Kidney epithelial cell (primary cell): Measurements from ENCODE around the gene TBC1D22A. TPM values are rescaled to one million over a fixed set of nuclear protein-coding genes. Genes with fewer than 3 reads are reported as not detected.

Source experiments
- DNase-seq: peaks from one replicate; pipeline ENCODE4 v3.0.0-alpha.2; 2010; ENCODE audit warnings: low read depth
- H3K27me3 ChIP-seq: 2 replicates; pipeline ENCODE4 v1.6.0; 2011; ENCODE audit warnings: low read length; ENCODE audit not compliant: control insufficient read depth, insufficient read depth
- H3K36me3 ChIP-seq: 2 replicates; pipeline ENCODE4 v1.5.1; 2011; ENCODE audit warnings: low read length; ENCODE audit not compliant: control insufficient read depth, insufficient read depth
- H3K4me3 ChIP-seq: 2 replicates; pipeline ENCODE4 v1.5.1; 2011; ENCODE audit warnings: low read depth, mild to moderate bottlenecking, control low read depth, low read length
- CTCF ChIP-seq: IDR thresholded peaks from 2 replicates; pipeline ENCODE4 v1.5.1; 2011; ENCODE audit warnings: mild to moderate bottlenecking, moderate library complexity, low read length, control low read depth, inconsistent platforms; ENCODE audit not compliant: insufficient read depth, poor library complexity, severe bottlenecking
- total RNA-seq: library from RNA; depleted of rRNA; stranded (reverse); fragments of >200 nt; gene quantifications from 2 replicates; pipeline ENCODE4 v1.2.3, GENCODE V29; 2015

The TBC1D22A gene
- total RNA-seq, 1 donor from 2014 or later: 25.7 TPM

GRCh38 chr22:46936378-46936903 lies 174.0 kb downstream of the TBC1D22A start:
- Histone ChIP-seq H3K27me3 (no peaks in the 10 kb centered on the region), H3K4me3 (no peak overlapping the region), H3K36me3 (no peaks in the 10 kb centered on the region)
- no peak for TF ChIP-seq CTCF
- peak; percentile 42 for DNase-seq

- DNase-seq: no peak
- no peak for TF ChIP-seq CTCF
These were observed 174.7 kb downstream of the TBC1D22A start for GRCh38 chr22:46937185-46937584.

GRCh38 chr22:46937939-46938338 lies 175.5 kb downstream of the TBC1D22A start:
- Histone ChIP-seq H3K4me3 (no peak overlapping the region), H3K36me3 (no peaks in the 10 kb centered on the region), H3K27me3 (no peaks in the 10 kb centered on the region)
- no peak for DNase-seq
- no peak for TF ChIP-seq CTCF

More at GRCh38 chr22:46937185-46937584, 174.7 kb downstream of the TBC1D22A start:
- Histone ChIP-seq H3K36me3 (no peaks in the 10 kb centered on the region), H3K27me3 (no peaks in the 10 kb centered on the region), H3K4me3 (no peak overlapping the region)

GRCh38 chr22:46941968-46942798 lies 179.7 kb downstream of the TBC1D22A start:
- Histone ChIP-seq H3K27me3 (no peaks in the 10 kb centered on the region), H3K4me3 (no peak overlapping the region), H3K36me3 (no peaks in the 10 kb centered on the region)
- no peak for DNase-seq
- TF ChIP-seq CTCF: no peak

- H3K36me3 ChIP-seq: no peaks in the 10 kb centered on the region
- no peak for TF ChIP-seq CTCF
- no peak for DNase-seq
- H3K4me3 ChIP-seq: no peak overlapping the region
- H3K27me3 ChIP-seq: no peaks in the 10 kb centered on the region
These were observed 180.6 kb downstream of the TBC1D22A start for GRCh38 chr22:46942799-46943785.
